ENCODE measurements around the gene STARD3NL. TPM values are rescaled to one million over a fixed set of nuclear protein-coding genes. Genes with fewer than 3 reads are reported as not detected.
"Not testable (repeated sequence)": the region's sequence is repeated elsewhere in the genome, so short reads cannot be mapped to it uniquely, and the experiment has no call there.

STARD3NL gene
- total RNA-seq, 1 experiment from 2014 or later: 37.4 TPM

DNA sequence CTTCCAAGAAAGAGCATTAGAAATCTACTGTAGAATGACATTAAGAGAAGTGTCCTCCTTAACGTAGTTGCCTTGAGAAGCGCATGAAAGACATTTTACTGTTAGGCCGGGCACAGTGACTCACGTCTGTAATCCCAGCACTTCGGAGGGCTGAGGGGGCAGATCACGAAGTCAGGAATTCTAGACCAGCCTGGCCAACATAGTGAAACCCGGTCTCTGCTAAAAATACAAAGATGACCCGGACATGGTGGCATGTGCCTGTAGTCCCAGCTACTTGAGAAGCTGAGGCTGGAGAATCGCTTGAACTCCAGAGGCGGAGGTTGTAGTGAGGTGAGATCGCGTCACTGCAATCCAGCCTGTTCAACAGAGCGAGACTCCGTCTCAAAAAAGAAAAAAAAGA, 66.5 kb downstream of the STARD3NL start:
- POLR2A ChIA-PET (ENCODE audit: unreplicated experiment): no interaction called here
- no peak overlapping the region for H3K9ac ChIP-seq (ENCODE audit: low read length)
- H4K20me1 ChIP-seq (ENCODE audit: low read length): no peaks in the 10 kb centered on the region

GRCh38 chr7:38245409-38245977, 67.4 kb downstream of the STARD3NL start:
- no peak for DNase-seq
- Histone ChIP-seq H3K9me3 (ENCODE audit: low read length) (no peaks in the 10 kb centered on the region), H3K36me3 (ENCODE audit: low read depth, low read length) (no peaks in the 10 kb centered on the region), H3K27ac (ENCODE audit: low read length) (no peak overlapping the region), H3K79me2 (ENCODE audit: low read length) (no peaks in the 10 kb centered on the region), H3F3A (ENCODE audit: low read length, unreplicated experiment) (no peaks in the 10 kb centered on the region), H3K4me3 (ENCODE audit: low read length) (no peak overlapping the region), H3K9ac (ENCODE audit: low read length) (no peak overlapping the region), H4K20me1 (ENCODE audit: low read length) (no peaks in the 10 kb centered on the region), H3K4me1 (ENCODE audit: insufficient read depth, low read length) (no peaks in the 10 kb centered on the region), H3K4me2 (ENCODE audit: low read length) (no peak overlapping the region), H3K9me2 (replicated peaks; ENCODE audit: low read length) (no peaks in the 10 kb centered on the region), H2AFZ (ENCODE audit: low read length) (no peak overlapping the region), H3K27me3 (ENCODE audit: low read length) (peaks cover 50% of the 10 kb centered on the region)
- intact Hi-C loops (cut with micrococcal nuclease): no loop called here
- BruUV-seq (replicated peaks): no TSS peak
- ATAC-seq: no peak
- no peak for TF ChIP-seq EZH2phosphoT487 (IDR thresholded peaks at IDR 0.05; ENCODE audit: borderline replicate concordance, low read length)
- TF ChIP-seq CTCF (conservative IDR thresholded peaks at IDR 0.05; ENCODE audit: low read depth, low read length): no peak
- TF ChIP-seq EZH2 (IDR thresholded peaks at IDR 0.05; ENCODE audit: low read length, unreplicated experiment): no peak
- ChIA-PET CTCF (no interaction called here), POLR2A (ENCODE audit: unreplicated experiment) (no interaction called here)

More for the DNA sequence above, 66.5 kb downstream of the STARD3NL start:
- Histone ChIP-seq H3K4me3 (ENCODE audit: low read length) (no peak overlapping the region), H3K9me3 (ENCODE audit: low read length) (no peaks in the 10 kb centered on the region), H3K79me2 (ENCODE audit: low read length) (no peaks in the 10 kb centered on the region), H3K27ac (ENCODE audit: low read length) (no peak overlapping the region), H3K36me3 (ENCODE audit: low read depth, low read length) (no peaks in the 10 kb centered on the region), H2AFZ (ENCODE audit: low read length) (no peak overlapping the region), H3K27me3 (ENCODE audit: low read length) (peaks cover 50% of the 10 kb centered on the region), H3K9me2 (replicated peaks; ENCODE audit: low read length) (no peaks in the 10 kb centered on the region), H3K4me1 (ENCODE audit: insufficient read depth, low read length) (no peaks in the 10 kb centered on the region), H3F3A (ENCODE audit: low read length, unreplicated experiment) (no peaks in the 10 kb centered on the region), H3K4me2 (ENCODE audit: low read length) (no peak overlapping the region)
- no peak for ATAC-seq
- DNase-seq: no peak
- intact Hi-C loops (cut with micrococcal nuclease): no loop called here
- CTCF ChIA-PET: no interaction called here
- TF ChIP-seq CTCF (conservative IDR thresholded peaks at IDR 0.05; ENCODE audit: low read depth, low read length) (no peak), EZH2phosphoT487 (IDR thresholded peaks at IDR 0.05; ENCODE audit: borderline replicate concordance, low read length) (no peak), EZH2 (IDR thresholded peaks at IDR 0.05; ENCODE audit: low read length, unreplicated experiment) (no peak)
- BruUV-seq (replicated peaks): no TSS peak

DNA sequence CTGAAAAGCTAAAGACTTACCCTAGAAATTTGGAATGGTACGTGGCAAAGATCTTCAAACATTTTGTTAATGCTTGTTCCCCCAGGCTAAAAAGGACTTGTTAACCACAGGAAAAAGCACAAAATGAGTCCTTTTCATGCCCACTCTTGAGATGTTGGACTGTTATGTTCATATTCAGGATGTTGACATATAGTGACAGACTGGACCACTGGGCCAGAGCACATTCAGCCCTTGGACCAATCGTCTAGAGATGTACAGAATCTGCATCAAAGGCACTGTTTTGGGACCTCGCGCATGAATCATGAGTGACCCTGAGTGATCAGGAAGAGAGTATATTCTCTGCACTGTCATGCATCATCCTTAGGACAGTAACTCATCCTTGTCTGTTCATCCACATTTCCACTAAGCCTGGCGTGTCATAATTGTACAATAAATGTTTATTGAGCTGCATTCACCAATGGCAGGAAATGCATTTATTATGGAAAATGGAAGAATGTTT, 70.1 kb downstream of the STARD3NL start:
- Histone ChIP-seq H3K9me3 (ENCODE audit: low read length) (no peaks in the 10 kb centered on the region), H3K27me3 (ENCODE audit: low read length) (peaks cover 42% of the 10 kb centered on the region), H3K4me1 (ENCODE audit: insufficient read depth, low read length) (no peaks in the 10 kb centered on the region), H3K9ac (ENCODE audit: low read length) (no peak overlapping the region), H3K79me2 (ENCODE audit: low read length) (no peaks in the 10 kb centered on the region), H3K9me2 (replicated peaks; ENCODE audit: low read length) (no peaks in the 10 kb centered on the region), H3K36me3 (ENCODE audit: low read depth, low read length) (no peaks in the 10 kb centered on the region), H3F3A (ENCODE audit: low read length, unreplicated experiment) (no peaks in the 10 kb centered on the region), H4K20me1 (ENCODE audit: low read length) (no peaks in the 10 kb centered on the region), H3K27ac (ENCODE audit: low read length) (no peak overlapping the region), H3K4me2 (ENCODE audit: low read length) (no peak overlapping the region), H2AFZ (ENCODE audit: low read length) (no peak overlapping the region), H3K4me3 (ENCODE audit: low read length) (no peak overlapping the region)
- DNase-seq (no peak), ATAC-seq (no peak)
- no peak for TF ChIP-seq EZH2phosphoT487 (IDR thresholded peaks at IDR 0.05; ENCODE audit: borderline replicate concordance, low read length)
- TF ChIP-seq CTCF (conservative IDR thresholded peaks at IDR 0.05; ENCODE audit: low read depth, low read length): no peak
- no peak for TF ChIP-seq EZH2 (IDR thresholded peaks at IDR 0.05; ENCODE audit: low read length, unreplicated experiment)
- ChIA-PET CTCF (no interaction called here), POLR2A (ENCODE audit: unreplicated experiment) (no interaction called here)
- intact Hi-C loops (cut with micrococcal nuclease): no loop called here
- BruUV-seq (replicated peaks): no TSS peak

- H3K9me3 ChIP-seq (ENCODE audit: low read length); POLR2A ChIA-PET (ENCODE audit: unreplicated experiment); H4K20me1 ChIP-seq (ENCODE audit: low read length); H3K9ac ChIP-seq (ENCODE audit: low read length); H3F3A ChIP-seq (ENCODE audit: low read length, unreplicated experiment); BruUV-seq (replicated peaks); H3K36me3 ChIP-seq (ENCODE audit: low read depth, low read length); CTCF ChIA-PET; H3K4me1 ChIP-seq (ENCODE audit: insufficient read depth, low read length); ATAC-seq; intact Hi-C loops (cut with micrococcal nuclease); H3K79me2 ChIP-seq (ENCODE audit: low read length); DNase-seq; H3K27ac ChIP-seq (ENCODE audit: low read length); H3K4me3 ChIP-seq (ENCODE audit: low read length); H2AFZ ChIP-seq (ENCODE audit: low read length); H3K4me2 ChIP-seq (ENCODE audit: low read length); H3K9me2 ChIP-seq (replicated peaks; ENCODE audit: low read length): not testable (repeated sequence)
- H3K27me3 ChIP-seq (ENCODE audit: low read length): peaks cover 32% of the 10 kb centered on the region
Observed at GRCh38 chr7:38249849-38250248, 71.8 kb downstream of the STARD3NL start.
